Nephron (organoid): Measurements from ENCODE around the gene CRYBG3.

ENCODE experiments used
- H3K27ac Mint-ChIP-seq, 3 experiments: 2 replicates each; pipeline ENCODE4 v1.8.0; 2020; ENCODE audit warnings: mixed read lengths in 3 of 3, mild to moderate bottlenecking in 2 of 3, moderate library complexity in 1 of 3
- H3K27me3 Mint-ChIP-seq: 2 replicates; pipeline ENCODE4 v1.8.0; 2021; ENCODE audit warnings: low read depth, mild to moderate bottlenecking, moderate library complexity, mixed read lengths
- H3K36me3 Mint-ChIP-seq: 2 replicates; pipeline ENCODE4 v1.8.0; 2020; ENCODE audit warnings: low read depth, mixed read lengths
- H3K4me1 Mint-ChIP-seq: 2 replicates; pipeline ENCODE4 v1.8.0; 2020; ENCODE audit warnings: mixed read lengths
- H3K4me3 Mint-ChIP-seq, 3 experiments: 2 replicates each; pipeline ENCODE4 v1.8.0; 2020; ENCODE audit warnings: mild to moderate bottlenecking in 3 of 3, mixed read lengths in 3 of 3, moderate library complexity in 2 of 3
- H3K9me3 Mint-ChIP-seq: 2 replicates; pipeline ENCODE4 v1.8.0; 2020; ENCODE audit warnings: mixed read lengths
- CTCF ChIP-seq, 3 experiments: fragments of 200-600 bp; sonication (generic); IDR thresholded peaks; one replicate each; pipeline ENCODE4 v1.5.0; 2021; ENCODE audit warnings: antibody characterized with exemption in 3 of 3; ENCODE audit not compliant: unreplicated experiment in 3 of 3

Gene CRYBG3

GRCh38 chr3:97932387-97932801, 110.6 kb downstream of the CRYBG3 start:
- peaks cover 8% of the 10 kb centered on the region for H3K4me1 Mint-ChIP-seq
- TF ChIP-seq CTCF (IDR thresholded peaks at IDR 0.05; ENCODE audit: unreplicated experiment in 3 of 3) = no peak
- H3K27ac Mint-ChIP-seq = peak overlapping the region in 2 of 3 experiments; percentile 38 to 79
- H3K36me3 Mint-ChIP-seq = peaks cover 48% of the 10 kb centered on the region
- H3K9me3 Mint-ChIP-seq = peaks cover 2% of the 10 kb centered on the region
- no peak overlapping the region for H3K4me3 Mint-ChIP-seq
- no peaks in the 10 kb centered on the region for H3K27me3 Mint-ChIP-seq

- no peak overlapping the region for H3K4me3 Mint-ChIP-seq
- no peak overlapping the region for H3K27ac Mint-ChIP-seq
- peaks cover 2% of the 10 kb centered on the region for H3K9me3 Mint-ChIP-seq
- no peak for TF ChIP-seq CTCF (IDR thresholded peaks at IDR 0.05; ENCODE audit: unreplicated experiment in 3 of 3)
- H3K36me3 Mint-ChIP-seq = peaks cover 51% of the 10 kb centered on the region
- H3K4me1 Mint-ChIP-seq = peaks cover 8% of the 10 kb centered on the region
- H3K27me3 Mint-ChIP-seq = no peaks in the 10 kb centered on the region
Measured at GRCh38 chr3:97934980-97935695, 113.3 kb downstream of the CRYBG3 start.

- TF ChIP-seq CTCF (IDR thresholded peaks at IDR 0.05; ENCODE audit: unreplicated experiment in 3 of 3) = no peak
- peaks cover 44% of the 10 kb centered on the region for H3K36me3 Mint-ChIP-seq
- no peaks in the 10 kb centered on the region for H3K27me3 Mint-ChIP-seq
- no peak overlapping the region for H3K4me3 Mint-ChIP-seq
- H3K9me3 Mint-ChIP-seq = peaks cover 2% of the 10 kb centered on the region
- H3K4me1 Mint-ChIP-seq = peaks cover 8% of the 10 kb centered on the region
- H3K27ac Mint-ChIP-seq = no peak overlapping the region
Measured at GRCh38 chr3:97935842-97936241, 114.0 kb downstream of the CRYBG3 start.

- no peak for TF ChIP-seq CTCF (IDR thresholded peaks at IDR 0.05; ENCODE audit: unreplicated experiment in 3 of 3)
- no peaks in the 10 kb centered on the region for H3K27me3 Mint-ChIP-seq
- H3K4me3 Mint-ChIP-seq = no peak overlapping the region
- H3K9me3 Mint-ChIP-seq = no peaks in the 10 kb centered on the region
- H3K4me1 Mint-ChIP-seq = peaks cover 7% of the 10 kb centered on the region
- no peak overlapping the region for H3K27ac Mint-ChIP-seq
- H3K36me3 Mint-ChIP-seq = peaks cover 37% of the 10 kb centered on the region
Measured at GRCh38 chr3:97937205-97937604, 115.4 kb downstream of the CRYBG3 start.

GRCh38 chr3:97938444-97938843, 116.6 kb downstream of the CRYBG3 start:
- Mint-ChIP-seq H3K4me1 (no peaks in the 10 kb centered on the region), H3K9me3 (no peaks in the 10 kb centered on the region), H3K27me3 (no peaks in the 10 kb centered on the region), H3K27ac (peak overlapping the region in 1 of 3 experiments; percentile 22), H3K36me3 (peaks cover 37% of the 10 kb centered on the region), H3K4me3 (no peak overlapping the region)
- no peak for TF ChIP-seq CTCF (IDR thresholded peaks at IDR 0.05; ENCODE audit: unreplicated experiment in 3 of 3)

GRCh38 chr3:97939401-97939800, 117.6 kb downstream of the CRYBG3 start:
- no peaks in the 10 kb centered on the region for H3K4me1 Mint-ChIP-seq
- H3K9me3 Mint-ChIP-seq = no peaks in the 10 kb centered on the region
- TF ChIP-seq CTCF (IDR thresholded peaks at IDR 0.05; ENCODE audit: unreplicated experiment in 3 of 3) = no peak
- no peak overlapping the region for H3K4me3 Mint-ChIP-seq
- peaks cover 41% of the 10 kb centered on the region for H3K36me3 Mint-ChIP-seq
- no peaks in the 10 kb centered on the region for H3K27me3 Mint-ChIP-seq
- H3K27ac Mint-ChIP-seq = no peak overlapping the region
